Measurements from ENCODE around the gene CALN1.

GRCh38 chr7:71912476-71912875, 499.7 kb downstream of the CALN1 start:
- no peak for TF ChIP-seq CTCF (IDR thresholded peaks at IDR 0.05)
- no peak for TF ChIP-seq POLR2A (IDR thresholded peaks at IDR 0.05)
